ENCODE data around the gene S100A7A. TPM values are rescaled to one million over a fixed set of nuclear protein-coding genes. Genes with fewer than 3 reads are reported as not detected.
"Not testable (repeated sequence)": the region's sequence is repeated elsewhere in the genome, so short reads cannot be mapped to it uniquely, and the experiment has no call there.

Gene S100A7A
- polyA plus RNA-seq, 3 donors, result not detected

DNA sequence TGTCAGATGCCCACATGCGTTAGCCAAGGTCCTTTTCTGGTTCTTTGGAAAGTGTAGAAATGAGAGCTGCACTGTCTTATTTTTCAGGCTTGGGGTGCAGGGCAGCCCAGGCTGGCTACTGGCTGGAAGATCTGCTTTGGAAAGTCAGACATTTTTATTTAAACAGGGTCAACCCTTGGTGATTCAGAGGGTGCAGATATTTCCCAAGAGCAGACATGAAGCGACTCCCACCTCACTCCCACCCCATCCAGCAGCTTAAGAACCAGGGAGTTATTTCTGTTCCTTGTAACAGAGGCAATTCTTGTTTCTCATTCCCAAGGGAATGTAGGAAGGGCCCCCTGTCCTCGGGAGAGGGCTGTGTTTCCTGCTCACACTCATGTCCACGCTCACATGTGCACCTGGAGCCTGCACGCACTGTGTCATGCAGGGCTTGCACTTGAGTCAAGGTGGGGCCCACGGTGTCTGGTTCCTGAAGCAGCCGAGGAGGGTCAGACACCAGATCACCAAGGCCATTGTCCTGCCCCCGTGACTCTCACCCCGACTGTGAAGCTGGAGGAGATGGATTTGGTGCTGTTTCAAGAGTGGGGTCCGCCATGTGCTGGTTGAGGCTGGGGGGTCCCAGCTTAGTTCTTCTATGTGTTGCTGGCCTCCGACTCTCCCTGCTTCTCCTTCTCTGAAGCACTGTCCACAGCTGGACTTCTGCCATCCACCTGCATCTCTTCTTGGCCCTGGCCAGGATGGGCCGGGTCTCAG is 992 bp downstream of the S100A7A start:
- H3K27me3 Mint-ChIP-seq (ENCODE audit: low read depth in 3 of 3), result peaks cover 14 to 20% (median 19%) of the 10 kb centered on the region in 3 donors
- TF ChIP-seq, protein P1, sequence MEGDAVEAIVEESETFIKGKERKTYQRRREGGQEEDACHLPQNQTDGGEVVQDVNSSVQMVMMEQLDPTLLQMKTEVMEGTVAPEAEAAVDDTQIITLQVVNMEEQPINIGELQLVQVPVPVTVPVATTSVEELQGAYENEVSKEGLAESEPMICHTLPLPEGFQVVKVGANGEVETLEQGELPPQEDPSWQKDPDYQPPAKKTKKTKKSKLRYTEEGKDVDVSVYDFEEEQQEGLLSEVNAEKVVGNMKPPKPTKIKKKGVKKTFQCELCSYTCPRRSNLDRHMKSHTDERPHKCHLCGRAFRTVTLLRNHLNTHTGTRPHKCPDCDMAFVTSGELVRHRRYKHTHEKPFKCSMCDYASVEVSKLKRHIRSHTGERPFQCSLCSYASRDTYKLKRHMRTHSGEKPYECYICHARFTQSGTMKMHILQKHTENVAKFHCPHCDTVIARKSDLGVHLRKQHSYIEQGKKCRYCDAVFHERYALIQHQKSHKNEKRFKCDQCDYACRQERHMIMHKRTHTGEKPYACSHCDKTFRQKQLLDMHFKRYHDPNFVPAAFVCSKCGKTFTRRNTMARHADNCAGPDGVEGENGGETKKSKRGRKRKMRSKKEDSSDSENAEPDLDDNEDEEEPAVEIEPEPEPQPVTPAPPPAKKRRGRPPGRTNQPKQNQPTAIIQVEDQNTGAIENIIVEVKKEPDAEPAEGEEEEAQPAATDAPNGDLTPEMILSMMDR (IDR thresholded peaks at IDR 0.05), result no peak
- H3K4me3 ChIP-seq (replicated peaks in 1 of 3; ENCODE audit: low read depth in 2 of 3, low read length in 3 of 3), result no peak overlapping the region
- H3K9me3 ChIP-seq (replicated peaks in 1 of 2; ENCODE audit: control insufficient read depth in 1 of 2, insufficient read depth in 1 of 2, low read length in 2 of 2), result no peaks in the 10 kb centered on the region
- H3K27ac ChIP-seq (ENCODE audit: low read depth in 1 of 2, low read length in 2 of 2), result no peak overlapping the region
- H3K79me2 ChIP-seq (ENCODE audit: insufficient read depth, low read length), result no peaks in the 10 kb centered on the region
- 94% methylated on average over 8 of the region's 12 CpGs for WGBS (ENCODE audit: insufficient coverage)
- no peak overlapping the region for H3K4me3 Mint-ChIP-seq
- intact Hi-C loops (cut with micrococcal nuclease), result loop anchor here in 1 of 2 donors (10.0 kb wide), 1 partner anchor 77 kb away; no protein-coding TSS in a partner anchor
- no peaks in the 10 kb centered on the region for H3K36me3 Mint-ChIP-seq
- H3K4me1 ChIP-seq (ENCODE audit: control insufficient read depth in 1 of 2, insufficient read depth in 2 of 2, low read length in 2 of 2), result peaks cover 0 to 15% of the 10 kb centered on the region in 2 donors
- no peak overlapping the region for H2AFZ ChIP-seq (ENCODE audit: insufficient read depth, low read depth, low read length, poor library complexity, severe bottlenecking)
- H3K4me2 ChIP-seq (replicated peaks; ENCODE audit: extremely low read depth, low read length, poor library complexity, severe bottlenecking), result no peak overlapping the region
- no peaks in the 10 kb centered on the region for H3K36me3 ChIP-seq (replicated peaks in 1 of 2; ENCODE audit: control insufficient read depth in 1 of 2, insufficient read depth in 2 of 2, low read length in 2 of 2)
- H3K4me1 Mint-ChIP-seq, result peaks cover 16% of the 10 kb centered on the region
- H3K9me3 Mint-ChIP-seq, result peaks cover 0 to 3% (median 0%) of the 10 kb centered on the region in 7 donors
- peaks cover 0 to 3% of the 10 kb centered on the region in 2 donors for H3K27me3 ChIP-seq (ENCODE audit: control insufficient read depth in 2 of 2, insufficient read depth in 2 of 2, low read length in 2 of 2)
- no peaks in the 10 kb centered on the region for H4K20me1 ChIP-seq (ENCODE audit: insufficient read depth, low read length)
- no peak overlapping the region for H3K9ac ChIP-seq (ENCODE audit: insufficient read depth, low read length, poor library complexity, severe bottlenecking)
- DNase-seq, result no peak
- H3K27ac Mint-ChIP-seq, result no peak overlapping the region

- H3K27me3 ChIP-seq (ENCODE audit: control insufficient read depth in 2 of 2, insufficient read depth in 2 of 2, low read length in 2 of 2); H3K79me2 ChIP-seq (ENCODE audit: insufficient read depth, low read length); H3K36me3 Mint-ChIP-seq; H2AFZ ChIP-seq (ENCODE audit: insufficient read depth, low read depth, low read length, poor library complexity, severe bottlenecking); H3K36me3 ChIP-seq (replicated peaks in 1 of 2; ENCODE audit: control insufficient read depth in 1 of 2, insufficient read depth in 2 of 2, low read length in 2 of 2); H4K20me1 ChIP-seq (ENCODE audit: insufficient read depth, low read length); H3K9ac ChIP-seq (ENCODE audit: insufficient read depth, low read length, poor library complexity, severe bottlenecking); H3K9me3 ChIP-seq (replicated peaks in 1 of 2; ENCODE audit: control insufficient read depth in 1 of 2, insufficient read depth in 1 of 2, low read length in 2 of 2); H3K27ac ChIP-seq (ENCODE audit: low read depth in 1 of 2, low read length in 2 of 2); DNase-seq; H3K4me3 ChIP-seq (replicated peaks in 1 of 3; ENCODE audit: low read depth in 2 of 3, low read length in 3 of 3); H3K4me2 ChIP-seq (replicated peaks; ENCODE audit: extremely low read depth, low read length, poor library complexity, severe bottlenecking); H3K9me3 Mint-ChIP-seq; H3K4me1 ChIP-seq (ENCODE audit: control insufficient read depth in 1 of 2, insufficient read depth in 2 of 2, low read length in 2 of 2): not testable (repeated sequence)
- Mint-ChIP-seq H3K27me3 (ENCODE audit: low read depth in 3 of 3) (peaks cover 14 to 20% (median 17%) of the 10 kb centered on the region in 3 donors), H3K27ac (peak overlapping the region in 1 of 7 donors; percentile 43), H3K4me1 (peaks cover 10% of the 10 kb centered on the region), H3K4me3 (peak overlapping the region in 1 of 2 donors; percentile 27)
- intact Hi-C loops (cut with micrococcal nuclease), result loop anchor here in 1 of 2 donors (10.0 kb wide), 1 partner anchor 76 kb away; no protein-coding TSS in a partner anchor
- WGBS (ENCODE audit: insufficient coverage), result 74% methylated on average over 5 of the region's 7 CpGs
Measured at GRCh38 chr1:153418758-153419435, 2.6 kb downstream of the S100A7A start.

- not testable (repeated sequence) for H4K20me1 ChIP-seq (ENCODE audit: insufficient read depth, low read length); H3K4me3 Mint-ChIP-seq; H3K4me1 Mint-ChIP-seq; H3K36me3 Mint-ChIP-seq; H3K36me3 ChIP-seq (replicated peaks in 1 of 2; ENCODE audit: control insufficient read depth in 1 of 2, insufficient read depth in 2 of 2, low read length in 2 of 2); H3K4me2 ChIP-seq (replicated peaks; ENCODE audit: extremely low read depth, low read length, poor library complexity, severe bottlenecking); DNase-seq; H3K9ac ChIP-seq (ENCODE audit: insufficient read depth, low read length, poor library complexity, severe bottlenecking); H3K9me3 ChIP-seq (replicated peaks in 1 of 2; ENCODE audit: control insufficient read depth in 1 of 2, insufficient read depth in 1 of 2, low read length in 2 of 2); H3K9me3 Mint-ChIP-seq; H3K79me2 ChIP-seq (ENCODE audit: insufficient read depth, low read length); H3K27ac ChIP-seq (ENCODE audit: low read depth in 1 of 2, low read length in 2 of 2); H3K4me3 ChIP-seq (replicated peaks in 1 of 3; ENCODE audit: low read depth in 2 of 3, low read length in 3 of 3); H2AFZ ChIP-seq (ENCODE audit: insufficient read depth, low read depth, low read length, poor library complexity, severe bottlenecking); H3K4me1 ChIP-seq (ENCODE audit: control insufficient read depth in 1 of 2, insufficient read depth in 2 of 2, low read length in 2 of 2); H3K27me3 ChIP-seq (ENCODE audit: control insufficient read depth in 2 of 2, insufficient read depth in 2 of 2, low read length in 2 of 2)
- Mint-ChIP-seq H3K27ac (peak overlapping the region in 1 of 7 donors; percentile 46), H3K27me3 (ENCODE audit: low read depth in 3 of 3) (peaks cover 14 to 22% (median 17%) of the 10 kb centered on the region in 3 donors)
- intact Hi-C loops (cut with micrococcal nuclease), result loop anchor here in 1 of 2 donors (10.0 kb wide), 1 partner anchor 75 kb away; no protein-coding TSS in a partner anchor
- 91% methylated on average over 1 of the region's 2 CpGs for WGBS (ENCODE audit: insufficient coverage)
Measured at GRCh38 chr1:153419436-153419793, 3.1 kb downstream of the S100A7A start.

Measured in CD14-positive monocyte (primary cell).